T-cell (primary cell): ENCODE data around the gene ETS1. TPM values are rescaled to one million over a fixed set of nuclear protein-coding genes. Genes with fewer than 3 reads are reported as not detected.

Source experiments
- ATAC-seq, 4 experiments: fragments of 200-7000 bp in 3 of 4; fragments of 150-1000 bp in 1 of 4; cut with Tn5 transposase; replicated peaks in 1 of 4; 1 replicate in 3 of 4; 2 replicates in 1 of 4; pipeline ENCODE4 v1.10.0; 2021; ENCODE audit warnings: moderate library complexity in 3 of 4, mild to moderate bottlenecking in 2 of 4, moderate number of reproducible peaks in 1 of 4
- CTCF ChIA-PET, 2 donors: fragments of 300-600 bp; sonication (Branson Sonifier 250); formaldehyde crosslinking; loops; one replicate each; lab custom pipeline; 2022; ENCODE audit warnings: antibody characterized with exemption in 2 of 2; lab: Charles Lee
- POLR2A ChIA-PET, 2 donors: fragments of 300-600 bp; sonication (Branson Sonifier 250); formaldehyde crosslinking; loops; one replicate each; lab custom pipeline; 2022; ENCODE audit warnings: antibody characterized with exemption in 2 of 2; lab: Charles Lee
- DNase-seq, 35 experiments: peaks; one replicate each; pipeline versions ENCODE4 v3.0.0 to v3.0.0-alpha.2; 2013 to 2023
- H3K27ac ChIP-seq: one replicate; pipeline ENCODE4 v1.5.1; 2013; ENCODE audit warnings: low read length
- H3K27me3 ChIP-seq, 2 experiments: replicated peaks in 1 of 2; 1 replicate in 1 of 2; 2 replicates in 1 of 2; pipeline versions ENCODE4 v1.6.1 to v1.7.0; 2013; ENCODE audit warnings: low read length in 1 of 2, mixed read lengths in 1 of 2; ENCODE audit not compliant: control insufficient read depth in 2 of 2, insufficient read depth in 2 of 2; ENCODE audit errors: extremely low read depth in 1 of 2
- H3K36me3 ChIP-seq, 2 donors: 1 replicate in 1 of 2; 2 replicates in 1 of 2; pipeline versions ENCODE4 v1.6.1 to v1.7.0; 2013; ENCODE audit warnings: low read length in 1 of 2; ENCODE audit not compliant: control insufficient read depth in 2 of 2, insufficient read depth in 1 of 2; ENCODE audit errors: extremely low read depth in 1 of 2
- H3K4me1 ChIP-seq, 2 experiments: 1 replicate in 1 of 2; 2 replicates in 1 of 2; pipeline versions ENCODE4 v1.6.1 to v1.7.0; 2013; ENCODE audit warnings: low read length in 2 of 2, mixed read lengths in 1 of 2; ENCODE audit not compliant: insufficient read depth in 2 of 2, control insufficient read depth in 1 of 2; ENCODE audit errors: extremely low read depth in 1 of 2
- H3K4me3 ChIP-seq, 2 donors: 1 replicate in 1 of 2; 2 replicates in 1 of 2; pipeline versions ENCODE4 v1.5.1 to v1.7.0; 2013; ENCODE audit warnings: mild to moderate bottlenecking in 2 of 2, low read length in 1 of 2, moderate library complexity in 1 of 2; ENCODE audit not compliant: control insufficient read depth in 1 of 2; ENCODE audit errors: extremely low read depth in 1 of 2
- H3K9me3 ChIP-seq: 2 replicates; pipeline ENCODE4 v1.7.0; 2013
- H3K27ac Mint-ChIP-seq, 2 donors: one replicate each; pipeline ENCODE4 v1.8.0; 2020 to 2021; ENCODE audit warnings: mild to moderate bottlenecking in 2 of 2, mixed read lengths in 2 of 2
- H3K27me3 Mint-ChIP-seq, 2 donors: one replicate each; pipeline ENCODE4 v1.8.0; 2021 to 2022; ENCODE audit warnings: mixed read lengths in 2 of 2
- H3K36me3 Mint-ChIP-seq: one replicate; pipeline ENCODE4 v1.8.0; 2021; ENCODE audit warnings: mixed read lengths
- H3K4me1 Mint-ChIP-seq, 3 donors: one replicate each; pipeline ENCODE4 v1.8.0; 2020 to 2022; ENCODE audit warnings: mixed read lengths in 3 of 3, mild to moderate bottlenecking in 1 of 3
- H3K4me3 Mint-ChIP-seq, 3 donors: one replicate each; pipeline ENCODE4 v1.8.0; 2020 to 2022; ENCODE audit warnings: mild to moderate bottlenecking in 3 of 3, mixed read lengths in 3 of 3, moderate library complexity in 3 of 3
- H3K9me3 Mint-ChIP-seq, 3 donors: one replicate each; pipeline ENCODE4 v1.8.0; 2020 to 2022; ENCODE audit warnings: mixed read lengths in 3 of 3
- WGBS: methylation state at CpG from one replicate; pipeline ENCODE4 v1.1.5; 2013; ENCODE audit warnings: missing lambda C conversion rate; ENCODE audit not compliant: insufficient coverage; 5-methylcytosine and 5-hydroxymethylcytosine counted together
- total RNA-seq, 35 experiments: library from RNA in 6 of 35; stranded (reverse) in 6 of 35; fragments of 120-200 nt in 1 of 35; gene quantifications; one replicate each; pipeline versions ENCODE4 v1.2.1 to v1.2.4 and lab custom pipeline; 2013 to 2026

The ETS1 gene
- total RNA-seq, 5 donors from 2014 or later (not counting 1 experiment from before 2014, with no cell fraction given) = 773 to 1,065 (median 854) TPM

- DNase-seq (no peak), ATAC-seq (no peak)
- H3K36me3 ChIP-seq = peaks cover 15 to 72% of the 10 kb centered on the region in 2 donors
- peak overlapping the region; percentile 96 to 98 for H3K27ac Mint-ChIP-seq
- no peaks in the 10 kb centered on the region for H3K27me3 Mint-ChIP-seq
- H3K36me3 Mint-ChIP-seq = peaks cover 91% of the 10 kb centered on the region
- 9% methylated on average over 2 of the region's 6 CpGs for whole genome bisulfite sequencing
- no peaks in the 10 kb centered on the region for H3K9me3 Mint-ChIP-seq
- H3K4me3 Mint-ChIP-seq = peak overlapping the region; percentile 96 to 99 (median 98)
- H3K4me1 ChIP-seq = peaks cover 39 to 50% of the 10 kb centered on the region in 2 experiments
- CTCF ChIA-PET = interaction anchor here in 1 of 2 donors (1.7 to 7.4 kb wide), 2 partner anchors 8 to 116 kb away, joined by 5 to 76 read pairs; no protein-coding TSS in a partner anchor
- H3K27me3 ChIP-seq = no peaks in the 10 kb centered on the region
- peak overlapping the region; percentile 68 to 99 for H3K4me3 ChIP-seq
- POLR2A ChIA-PET = interaction anchor here (0.5 to 1.3 kb wide), 10 partner anchors 9 to 476 kb away, joined by 3 to 6 read pairs (median 3); no protein-coding TSS in a partner anchor
- peaks cover 62 to 100% (median 78%) of the 10 kb centered on the region in 3 donors for H3K4me1 Mint-ChIP-seq
- no peaks in the 10 kb centered on the region for H3K9me3 ChIP-seq
- peak overlapping the region; percentile 78 for H3K27ac ChIP-seq
These were observed 73.3 kb downstream of the ETS1 start for GRCh38 chr11:128513915-128514681.

DNA sequence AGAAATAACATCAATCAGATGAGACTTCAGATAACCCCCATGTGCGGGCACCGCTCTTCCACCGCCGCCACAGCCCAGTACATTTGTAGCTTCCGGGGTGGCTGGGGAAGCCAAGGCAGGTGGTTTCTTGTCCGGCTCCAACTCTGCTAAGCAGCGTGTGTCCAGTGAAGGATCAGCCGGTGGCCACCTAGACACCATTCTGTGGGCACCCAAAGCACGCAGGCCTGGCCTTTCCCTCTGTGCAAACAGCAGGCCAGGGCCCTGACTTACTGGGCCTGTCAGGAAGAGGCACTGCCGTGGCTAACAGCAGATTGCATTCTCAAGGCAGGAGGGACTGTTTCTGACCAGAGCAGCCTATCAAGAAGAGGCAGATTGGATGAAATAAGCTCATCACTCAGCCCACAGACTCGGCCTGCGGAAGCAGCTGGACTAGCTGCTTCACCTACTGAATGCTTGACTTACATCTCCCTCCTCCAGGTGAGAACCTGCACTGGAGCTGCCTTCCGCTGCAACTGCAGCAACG, 74.8 kb downstream of the ETS1 start:
- Mint-ChIP-seq H3K36me3 (peaks cover 86% of the 10 kb centered on the region), H3K9me3 (no peaks in the 10 kb centered on the region), H3K27ac (peak overlapping the region; percentile 96 to 98), H3K27me3 (no peaks in the 10 kb centered on the region), H3K4me3 (peak overlapping the region; percentile 96 to 99 (median 98)), H3K4me1 (peaks cover 77 to 100% (median 89%) of the 10 kb centered on the region in 3 donors)
- DNase-seq = peak in 3 of 35 experiments; percentile 39 to 52 (median 43)
- ATAC-seq = peak; percentile 24 to 45 (median 35)
- H3K27me3 ChIP-seq = no peaks in the 10 kb centered on the region
- peaks cover 9 to 72% of the 10 kb centered on the region in 2 donors for H3K36me3 ChIP-seq
- H3K9me3 ChIP-seq = no peaks in the 10 kb centered on the region
- ChIA-PET POLR2A (interaction anchor here (0.6 to 2.0 kb wide), 14 partner anchors 8 to 233 kb away, joined by 3 to 11 read pairs (median 4); no protein-coding TSS in a partner anchor), CTCF (interaction anchor here (0.6 to 2.3 kb wide), 8 partner anchors 12 to 236 kb away, joined by 3 to 8 read pairs (median 3); no protein-coding TSS in a partner anchor)
- peak overlapping the region; percentile 78 for H3K27ac ChIP-seq
- H3K4me3 ChIP-seq = peak overlapping the region; percentile 68 to 99
- WGBS = 0% methylated on average over 10 of the region's 14 CpGs
- H3K4me1 ChIP-seq = peaks cover 50 to 59% of the 10 kb centered on the region in 2 experiments

GRCh38 chr11:128511712-128512111, 75.6 kb downstream of the ETS1 start:
- Mint-ChIP-seq H3K36me3 (peaks cover 84% of the 10 kb centered on the region), H3K27me3 (no peaks in the 10 kb centered on the region), H3K27ac (peak overlapping the region; percentile 96 to 98), H3K9me3 (no peaks in the 10 kb centered on the region), H3K4me3 (peak overlapping the region; percentile 96 to 99 (median 98)), H3K4me1 (peaks cover 85 to 100% (median 94%) of the 10 kb centered on the region in 3 donors)
- CTCF ChIA-PET = interaction anchor here (0.5 to 5.2 kb wide), 18 partner anchors 8 to 339 kb away, joined by 3 to 45 read pairs (median 3); no protein-coding TSS in a partner anchor
- peaks cover 57 to 67% of the 10 kb centered on the region in 2 experiments for H3K4me1 ChIP-seq
- no peak for DNase-seq
- POLR2A ChIA-PET = interaction anchor here (0.6 to 3.3 kb wide), 18 partner anchors 9 to 210 kb away, joined by 3 to 29 read pairs (median 4); no protein-coding TSS in a partner anchor
- H3K9me3 ChIP-seq = no peaks in the 10 kb centered on the region
- WGBS = 0% methylated on average over 1 of the region's 4 CpGs
- H3K4me3 ChIP-seq = peak overlapping the region; percentile 68 to 99
- peaks cover 7 to 71% of the 10 kb centered on the region in 2 donors for H3K36me3 ChIP-seq
- peak overlapping the region; percentile 78 for H3K27ac ChIP-seq
- ATAC-seq = no peak
- H3K27me3 ChIP-seq = no peaks in the 10 kb centered on the region

- Mint-ChIP-seq H3K27me3 (no peaks in the 10 kb centered on the region), H3K4me1 (peaks cover 97 to 100% (median 99%) of the 10 kb centered on the region in 3 donors), H3K4me3 (peak overlapping the region; percentile 82 to 99 (median 98)), H3K9me3 (no peaks in the 10 kb centered on the region), H3K36me3 (peaks cover 83% of the 10 kb centered on the region), H3K27ac (peak overlapping the region; percentile 96 to 98)
- Histone ChIP-seq H3K4me1 (peaks cover 73 to 83% of the 10 kb centered on the region in 2 experiments), H3K4me3 (peak overlapping the region; percentile 44 to 48), H3K9me3 (no peaks in the 10 kb centered on the region), H3K36me3 (peaks cover 5 to 75% of the 10 kb centered on the region in 2 donors), H3K27ac (peak overlapping the region; percentile 78), H3K27me3 (no peaks in the 10 kb centered on the region)
- DNase-seq (no peak), ATAC-seq (peak in 3 of 4 experiments; percentile 20 to 35 (median 24))
- CTCF ChIA-PET = interaction anchor here (0.6 to 5.2 kb wide), 13 partner anchors 8 to 338 kb away, joined by 3 to 45 read pairs (median 6); no protein-coding TSS in a partner anchor
- POLR2A ChIA-PET = interaction anchor here (0.6 to 7.1 kb wide), 8 partner anchors 8 to 118 kb away, joined by 3 to 86 read pairs (median 5); no protein-coding TSS in a partner anchor
- WGBS = 10% methylated on average over 1 of the region's 2 CpGs
These were observed 77.6 kb downstream of the ETS1 start for GRCh38 chr11:128509621-128510389.

GRCh38 chr11:128508770-128509510, 78.4 kb downstream of the ETS1 start:
- Mint-ChIP-seq H3K9me3 (no peaks in the 10 kb centered on the region), H3K27me3 (no peaks in the 10 kb centered on the region), H3K4me3 (peak overlapping the region; percentile 82 to 99 (median 98)), H3K4me1 (peaks cover 97 to 100% (median 99%) of the 10 kb centered on the region in 3 donors), H3K27ac (peak overlapping the region; percentile 96 to 98), H3K36me3 (peaks cover 84% of the 10 kb centered on the region)
- Histone ChIP-seq H3K4me3 (peak overlapping the region; percentile 48 to 66), H3K27me3 (no peaks in the 10 kb centered on the region), H3K36me3 (peaks cover 3 to 83% of the 10 kb centered on the region in 2 donors), H3K9me3 (no peaks in the 10 kb centered on the region), H3K4me1 (peaks cover 80 to 84% of the 10 kb centered on the region in 2 experiments), H3K27ac (peak overlapping the region; percentile 78)
- ChIA-PET CTCF (interaction anchor here (0.7 to 5.2 kb wide), 11 partner anchors 9 to 337 kb away, joined by 3 to 45 read pairs (median 6); no protein-coding TSS in a partner anchor), POLR2A (interaction anchor here (0.6 to 7.1 kb wide), 10 partner anchors 9 to 224 kb away, joined by 3 to 86 read pairs (median 8); no protein-coding TSS in a partner anchor)
- DNase-seq (peak in 8 of 35 experiments; percentile 28 to 64 (median 46)), ATAC-seq (peak in 3 of 4 experiments; percentile 19 to 29 (median 19))
- WGBS = 0% methylated on average over 3 of the region's 8 CpGs
